ENCODE data around the gene AGK.
"Not testable (repeated sequence)": the region's sequence is repeated elsewhere in the genome, so short reads cannot be mapped to it uniquely, and the experiment has no call there.

Gene AGK

GRCh38 chr7:141579953-141580352, 28.7 kb downstream of the AGK start:
- not testable (repeated sequence) for H3K36me3 ChIP-seq (ENCODE audit: control insufficient read depth in 5 of 5, insufficient read depth in 5 of 5, low read length in 5 of 5); H3K27ac ChIP-seq (ENCODE audit: low read depth, low read length); H3K4me3 ChIP-seq (ENCODE audit: low read depth in 1 of 5, low read length in 5 of 5); H3K27me3 ChIP-seq (ENCODE audit: control insufficient read depth in 5 of 5, insufficient read depth in 4 of 5, low read length in 5 of 5); H3K9ac ChIP-seq (ENCODE audit: low read length in 5 of 5); H3K4me1 ChIP-seq (ENCODE audit: control insufficient read depth in 5 of 5, insufficient read depth in 5 of 5, low read length in 5 of 5)
- H3K9me3 ChIP-seq (ENCODE audit: control insufficient read depth in 5 of 5, low read length in 5 of 5) = peaks cover 0 to 11% (median 5%) of the 10 kb centered on the region in 5 donors

GRCh38 chr7:141582063-141582462, 30.9 kb downstream of the AGK start:
- not testable (repeated sequence) for H3K27ac ChIP-seq (ENCODE audit: low read depth, low read length); H3K27me3 ChIP-seq (ENCODE audit: control insufficient read depth in 5 of 5, insufficient read depth in 4 of 5, low read length in 5 of 5); H3K9me3 ChIP-seq (ENCODE audit: control insufficient read depth in 5 of 5, low read length in 5 of 5); H3K9ac ChIP-seq (ENCODE audit: low read length in 5 of 5); H3K36me3 ChIP-seq (ENCODE audit: control insufficient read depth in 5 of 5, insufficient read depth in 5 of 5, low read length in 5 of 5); H3K4me3 ChIP-seq (ENCODE audit: low read depth in 1 of 5, low read length in 5 of 5)
- peaks cover 0 to 13% (median 7%) of the 10 kb centered on the region in 5 donors for H3K4me1 ChIP-seq (ENCODE audit: control insufficient read depth in 5 of 5, insufficient read depth in 5 of 5, low read length in 5 of 5)

GRCh38 chr7:141584935-141585334, 33.7 kb downstream of the AGK start:
- Histone ChIP-seq H3K4me3 (ENCODE audit: low read depth in 1 of 5, low read length in 5 of 5) (no peak overlapping the region), H3K27me3 (ENCODE audit: control insufficient read depth in 5 of 5, insufficient read depth in 4 of 5, low read length in 5 of 5) (no peaks in the 10 kb centered on the region), H3K9me3 (ENCODE audit: control insufficient read depth in 5 of 5, low read length in 5 of 5) (peaks cover 0 to under 1% (median 0%) of the 10 kb centered on the region in 5 donors), H3K4me1 (ENCODE audit: control insufficient read depth in 5 of 5, insufficient read depth in 5 of 5, low read length in 5 of 5) (peaks cover 0 to 13% (median 7%) of the 10 kb centered on the region in 5 donors), H3K27ac (ENCODE audit: low read depth, low read length) (no peak overlapping the region), H3K9ac (ENCODE audit: low read length in 5 of 5) (no peak overlapping the region), H3K36me3 (ENCODE audit: control insufficient read depth in 5 of 5, insufficient read depth in 5 of 5, low read length in 5 of 5) (peaks cover 0 to 5% (median 0%) of the 10 kb centered on the region in 5 donors)

DNA sequence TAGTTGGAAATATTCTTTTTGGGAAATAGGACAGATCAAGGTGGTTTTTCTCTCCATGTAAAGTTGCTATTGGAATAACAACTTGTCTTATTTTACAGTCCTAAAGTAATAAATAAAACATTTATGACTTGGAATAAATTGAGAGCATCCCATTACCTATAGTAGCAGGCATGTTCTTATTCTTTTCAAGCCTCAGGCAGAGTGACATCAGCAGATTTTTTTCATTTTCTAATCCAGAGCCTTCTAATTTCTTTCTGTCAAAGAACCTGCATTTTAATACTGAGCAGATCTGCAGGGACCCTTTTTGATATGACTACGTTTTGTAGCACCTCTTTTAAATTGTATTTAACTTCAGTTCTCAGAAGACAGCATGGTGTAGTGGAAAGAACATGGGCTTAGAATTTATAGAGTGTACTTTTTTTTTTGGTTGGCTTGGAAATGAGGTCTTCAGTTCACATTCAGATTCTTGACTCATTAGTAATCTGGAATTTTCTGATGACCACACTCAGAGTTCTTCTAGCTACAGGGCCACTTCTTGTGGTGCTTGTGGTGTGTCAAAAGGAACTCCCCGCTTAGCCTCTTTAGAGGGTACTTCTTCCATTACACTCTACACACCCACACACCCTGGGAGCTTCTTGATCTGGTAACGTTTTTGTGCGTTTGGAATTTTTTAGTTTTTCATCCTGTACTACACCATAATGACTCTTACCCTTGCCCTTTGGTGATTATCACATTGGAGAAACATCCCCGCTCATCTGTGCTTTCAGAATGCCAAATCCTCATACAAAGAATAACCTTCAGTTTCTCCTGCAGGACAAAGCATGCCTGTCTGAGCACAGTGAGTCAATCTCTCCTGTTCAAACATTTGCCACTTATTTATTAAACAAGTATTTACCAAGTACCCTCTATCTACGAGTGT, 34.6 kb downstream of the AGK start:
- H3K27me3 ChIP-seq (ENCODE audit: control insufficient read depth in 5 of 5, insufficient read depth in 4 of 5, low read length in 5 of 5) = no peaks in the 10 kb centered on the region

GRCh38 chr7:141586878-141587277, 35.7 kb downstream of the AGK start:
- Histone ChIP-seq H3K27ac (ENCODE audit: low read depth, low read length) (no peak overlapping the region), H3K4me3 (ENCODE audit: low read depth in 1 of 5, low read length in 5 of 5) (no peak overlapping the region), H3K4me1 (ENCODE audit: control insufficient read depth in 5 of 5, insufficient read depth in 5 of 5, low read length in 5 of 5) (peaks cover 0 to 13% (median 7%) of the 10 kb centered on the region in 5 donors), H3K9me3 (ENCODE audit: control insufficient read depth in 5 of 5, low read length in 5 of 5) (no peaks in the 10 kb centered on the region), H3K9ac (ENCODE audit: low read length in 5 of 5) (no peak overlapping the region), H3K36me3 (ENCODE audit: control insufficient read depth in 5 of 5, insufficient read depth in 5 of 5, low read length in 5 of 5) (peaks cover 0 to 5% (median 0%) of the 10 kb centered on the region in 5 donors), H3K27me3 (ENCODE audit: control insufficient read depth in 5 of 5, insufficient read depth in 4 of 5, low read length in 5 of 5) (no peaks in the 10 kb centered on the region)

More for the DNA sequence above, 34.6 kb downstream of the AGK start:
- Histone ChIP-seq H3K4me3 (ENCODE audit: low read depth in 1 of 5, low read length in 5 of 5) (no peak overlapping the region), H3K9me3 (ENCODE audit: control insufficient read depth in 5 of 5, low read length in 5 of 5) (no peaks in the 10 kb centered on the region), H3K36me3 (ENCODE audit: control insufficient read depth in 5 of 5, insufficient read depth in 5 of 5, low read length in 5 of 5) (peaks cover 0 to 5% (median 0%) of the 10 kb centered on the region in 5 donors), H3K4me1 (ENCODE audit: control insufficient read depth in 5 of 5, insufficient read depth in 5 of 5, low read length in 5 of 5) (peaks cover 0 to 13% (median 7%) of the 10 kb centered on the region in 5 donors), H3K27ac (ENCODE audit: low read depth, low read length) (no peak overlapping the region), H3K9ac (ENCODE audit: low read length in 5 of 5) (no peak overlapping the region)

DNA sequence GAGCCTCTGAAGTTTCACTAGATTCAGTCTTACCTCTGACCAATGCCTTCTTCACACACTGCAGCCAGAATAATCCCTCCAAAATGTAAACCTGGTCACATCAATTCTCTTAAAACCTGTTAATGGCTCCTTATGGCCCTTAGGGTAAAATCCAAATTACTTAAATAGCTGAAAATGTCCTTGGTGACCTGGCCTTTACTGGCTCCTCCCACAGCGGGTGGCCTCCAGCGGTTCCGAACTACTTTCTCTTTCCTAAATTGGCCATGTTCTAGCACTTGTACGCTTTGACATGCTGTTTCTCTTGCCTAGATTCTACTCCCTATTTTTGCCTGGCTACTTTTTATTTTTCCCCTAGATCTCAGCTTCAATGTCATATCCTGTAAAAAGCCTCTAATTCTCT, 36.1 kb downstream of the AGK start:
- no peak overlapping the region for H3K27ac ChIP-seq (ENCODE audit: low read depth, low read length)
- H3K4me1 ChIP-seq (ENCODE audit: control insufficient read depth in 5 of 5, insufficient read depth in 5 of 5, low read length in 5 of 5) = peaks cover 0 to 13% (median 7%) of the 10 kb centered on the region in 5 donors
- H3K4me3 ChIP-seq (ENCODE audit: low read depth in 1 of 5, low read length in 5 of 5) = no peak overlapping the region
- no peaks in the 10 kb centered on the region for H3K9me3 ChIP-seq (ENCODE audit: control insufficient read depth in 5 of 5, low read length in 5 of 5)
- H3K9ac ChIP-seq (ENCODE audit: low read length in 5 of 5) = no peak overlapping the region
- no peaks in the 10 kb centered on the region for H3K27me3 ChIP-seq (ENCODE audit: control insufficient read depth in 5 of 5, insufficient read depth in 4 of 5, low read length in 5 of 5)
- peaks cover 0 to 5% (median 3%) of the 10 kb centered on the region in 5 donors for H3K36me3 ChIP-seq (ENCODE audit: control insufficient read depth in 5 of 5, insufficient read depth in 5 of 5, low read length in 5 of 5)

DNA sequence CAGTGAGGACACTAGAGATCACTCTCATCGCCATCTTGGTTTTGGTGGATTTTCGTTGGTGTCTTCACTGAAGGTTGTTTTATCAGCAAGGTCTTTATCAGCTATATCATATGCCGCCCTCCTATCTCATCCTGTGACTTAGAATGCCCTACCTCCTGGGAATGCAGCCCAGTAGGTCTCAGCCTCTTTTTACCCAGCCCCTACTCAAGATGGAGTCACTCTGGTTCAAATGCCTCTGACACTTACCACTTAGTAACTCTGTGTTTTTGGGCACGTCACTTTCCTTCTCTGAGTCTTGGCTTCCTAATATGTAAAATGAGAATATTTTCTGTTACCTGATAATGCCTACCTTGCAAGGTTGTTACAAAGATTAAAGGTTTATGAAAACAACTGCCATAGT, 37.7 kb downstream of the AGK start:
- Histone ChIP-seq H3K27me3 (ENCODE audit: control insufficient read depth in 5 of 5, insufficient read depth in 4 of 5, low read length in 5 of 5) (no peaks in the 10 kb centered on the region), H3K4me3 (ENCODE audit: low read depth in 1 of 5, low read length in 5 of 5) (no peak overlapping the region), H3K9me3 (ENCODE audit: control insufficient read depth in 5 of 5, low read length in 5 of 5) (no peaks in the 10 kb centered on the region), H3K9ac (ENCODE audit: low read length in 5 of 5) (no peak overlapping the region), H3K36me3 (ENCODE audit: control insufficient read depth in 5 of 5, insufficient read depth in 5 of 5, low read length in 5 of 5) (peaks cover 0 to 8% (median 5%) of the 10 kb centered on the region in 5 donors), H3K27ac (ENCODE audit: low read depth, low read length) (no peak overlapping the region), H3K4me1 (ENCODE audit: control insufficient read depth in 5 of 5, insufficient read depth in 5 of 5, low read length in 5 of 5) (peaks cover 0 to 13% (median 7%) of the 10 kb centered on the region in 5 donors)

- H3K9ac ChIP-seq (ENCODE audit: low read length in 5 of 5) = no peak overlapping the region
- H3K27me3 ChIP-seq (ENCODE audit: control insufficient read depth in 5 of 5, insufficient read depth in 4 of 5, low read length in 5 of 5) = no peaks in the 10 kb centered on the region
- H3K9me3 ChIP-seq (ENCODE audit: control insufficient read depth in 5 of 5, low read length in 5 of 5) = no peaks in the 10 kb centered on the region
- no peak overlapping the region for H3K4me3 ChIP-seq (ENCODE audit: low read depth in 1 of 5, low read length in 5 of 5)
- peaks cover 0 to 9% (median 5%) of the 10 kb centered on the region in 5 donors for H3K36me3 ChIP-seq (ENCODE audit: control insufficient read depth in 5 of 5, insufficient read depth in 5 of 5, low read length in 5 of 5)
- peaks cover 0 to 12% (median 3%) of the 10 kb centered on the region in 5 donors for H3K4me1 ChIP-seq (ENCODE audit: control insufficient read depth in 5 of 5, insufficient read depth in 5 of 5, low read length in 5 of 5)
- no peak overlapping the region for H3K27ac ChIP-seq (ENCODE audit: low read depth, low read length)
Measured at GRCh38 chr7:141590071-141590470, 38.9 kb downstream of the AGK start.

DNA sequence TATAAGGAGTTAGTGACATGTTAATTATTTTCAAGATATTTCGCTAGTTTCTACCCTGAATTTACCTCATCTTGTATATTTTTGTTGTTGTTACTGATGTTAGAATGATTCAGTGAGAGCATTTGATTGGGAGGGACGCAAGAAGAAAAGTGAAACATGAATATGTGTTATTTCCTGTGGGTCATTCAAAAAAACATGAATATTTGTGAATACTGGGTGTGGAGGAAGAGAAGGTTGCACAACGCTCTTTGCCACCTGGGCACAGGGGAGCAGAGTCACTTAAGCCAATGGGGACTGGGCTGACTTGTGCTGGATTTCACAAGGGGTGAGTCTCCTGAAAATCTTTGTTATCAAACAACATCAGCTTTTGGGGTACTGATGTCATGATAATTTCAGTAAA, 39.5 kb downstream of the AGK start:
- peaks cover 0 to 9% (median 5%) of the 10 kb centered on the region in 5 donors for H3K36me3 ChIP-seq (ENCODE audit: control insufficient read depth in 5 of 5, insufficient read depth in 5 of 5, low read length in 5 of 5)
- no peak overlapping the region for H3K9ac ChIP-seq (ENCODE audit: low read length in 5 of 5)
- no peak overlapping the region for H3K27ac ChIP-seq (ENCODE audit: low read depth, low read length)
- H3K4me1 ChIP-seq (ENCODE audit: control insufficient read depth in 5 of 5, insufficient read depth in 5 of 5, low read length in 5 of 5) = peaks cover 0 to 6% (median 0%) of the 10 kb centered on the region in 5 donors
- H3K9me3 ChIP-seq (ENCODE audit: control insufficient read depth in 5 of 5, low read length in 5 of 5) = no peaks in the 10 kb centered on the region
- no peaks in the 10 kb centered on the region for H3K27me3 ChIP-seq (ENCODE audit: control insufficient read depth in 5 of 5, insufficient read depth in 4 of 5, low read length in 5 of 5)
- H3K4me3 ChIP-seq (ENCODE audit: low read depth in 1 of 5, low read length in 5 of 5) = no peak overlapping the region

GRCh38 chr7:141593134-141593533, 41.9 kb downstream of the AGK start:
- peaks cover 0 to 13% (median 9%) of the 10 kb centered on the region in 5 donors for H3K36me3 ChIP-seq (ENCODE audit: control insufficient read depth in 5 of 5, insufficient read depth in 5 of 5, low read length in 5 of 5)
- H3K4me1 ChIP-seq (ENCODE audit: control insufficient read depth in 5 of 5, insufficient read depth in 5 of 5, low read length in 5 of 5) = no peaks in the 10 kb centered on the region
- H3K27me3 ChIP-seq (ENCODE audit: control insufficient read depth in 5 of 5, insufficient read depth in 4 of 5, low read length in 5 of 5) = no peaks in the 10 kb centered on the region
- no peak overlapping the region for H3K4me3 ChIP-seq (ENCODE audit: low read depth in 1 of 5, low read length in 5 of 5)
- no peaks in the 10 kb centered on the region for H3K9me3 ChIP-seq (ENCODE audit: control insufficient read depth in 5 of 5, low read length in 5 of 5)
- no peak overlapping the region for H3K27ac ChIP-seq (ENCODE audit: low read depth, low read length)
- no peak overlapping the region for H3K9ac ChIP-seq (ENCODE audit: low read length in 5 of 5)

Data from subcutaneous abdominal adipose tissue (tissue), 5 donors.